Hepatocyte (in vitro differentiated cells): ENCODE measurements around the gene DLG2. TPM values are rescaled to one million over a fixed set of nuclear protein-coding genes. Genes with fewer than 3 reads are reported as not detected.
"Not testable (repeated sequence)": the region's sequence is repeated elsewhere in the genome, so short reads cannot be mapped to it uniquely, and the experiment has no call there.

Experiments
- DNase-seq: peaks from one replicate; pipeline ENCODE4 v3.0.0-alpha.2; 2016; ENCODE audit warnings: low spot score
- H2AFZ ChIP-seq: fragments of 200-600 bp; sonication (generic); 2 replicates; pipeline ENCODE4 v1.6.0; 2016; ENCODE audit warnings: antibody characterized with exemption, mild to moderate bottlenecking
- H3K27ac ChIP-seq: fragments of 200-600 bp; sonication (generic); 2 replicates; pipeline ENCODE4 v1.5.1; 2016; ENCODE audit warnings: mild to moderate bottlenecking
- H3K27me3 ChIP-seq: fragments of 200-600 bp; sonication (generic); 2 replicates; pipeline ENCODE4 v1.6.1; 2016
- H3K36me3 ChIP-seq: fragments of 200-600 bp; sonication (generic); replicated peaks from 2 replicates; pipeline ENCODE4 v1.5.1; 2016; ENCODE audit warnings: low read depth; ENCODE audit not compliant: insufficient read depth
- H3K4me1 ChIP-seq: fragments of 200-600 bp; sonication (generic); 2 replicates; pipeline ENCODE4 v1.5.1; 2016; ENCODE audit warnings: mild to moderate bottlenecking, moderate library complexity; ENCODE audit not compliant: insufficient read depth
- H3K4me2 ChIP-seq: fragments of 200-600 bp; sonication (generic); 2 replicates; pipeline ENCODE4 v1.6.0; 2016
- H3K4me3 ChIP-seq: fragments of 200-600 bp; sonication (generic); 2 replicates; pipeline ENCODE4 v1.5.1; 2016; ENCODE audit warnings: mild to moderate bottlenecking
- H3K79me2 ChIP-seq: fragments of 200-600 bp; sonication (generic); 2 replicates; pipeline ENCODE4 v1.6.0; 2017; ENCODE audit warnings: mild to moderate bottlenecking
- H3K9me2 ChIP-seq: fragments of 200-600 bp; sonication (generic); replicated peaks from 2 replicates; pipeline ENCODE4 v1.6.0; 2017; ENCODE audit warnings: mild to moderate bottlenecking; ENCODE audit not compliant: insufficient read depth
- H3K9me3 ChIP-seq: fragments of 200-600 bp; sonication (generic); 2 replicates; pipeline ENCODE4 v1.5.1; 2016; ENCODE audit warnings: low read depth, mild to moderate bottlenecking
- H4K20me1 ChIP-seq: fragments of 200-600 bp; sonication (generic); 2 replicates; pipeline ENCODE4 v1.6.0; 2016; ENCODE audit warnings: mild to moderate bottlenecking; ENCODE audit not compliant: insufficient read depth, poor library complexity, severe bottlenecking
- CTCF ChIP-seq: fragments of 200-600 bp; sonication (generic); IDR thresholded peaks from 2 replicates; pipeline ENCODE4 v1.5.1; 2016; ENCODE audit warnings: antibody characterized with exemption, mild to moderate bottlenecking; ENCODE audit not compliant: poor library complexity
- EZH2 ChIP-seq: fragments of 200-600 bp; sonication (generic); IDR thresholded peaks from 2 replicates; pipeline ENCODE4 v1.6.1; 2016; ENCODE audit warnings: antibody characterized with exemption, mild to moderate bottlenecking, borderline replicate concordance
- EZH2phosphoT487 ChIP-seq: fragments of 200-600 bp; sonication (generic); IDR thresholded peaks from one replicate; pipeline ENCODE4 v1.6.1; 2018; ENCODE audit warnings: antibody characterized with exemption, mild to moderate bottlenecking, low read depth, moderate library complexity; ENCODE audit not compliant: unreplicated experiment, severe bottlenecking
- WGBS: methylation state at CpG from one replicate; pipeline ENCODE4 v1.1.6; 2016; ENCODE audit warnings: low lambda C conversion rate; ENCODE audit errors: missing lambda C conversion rate; 5-methylcytosine and 5-hydroxymethylcytosine counted together
- polyA plus RNA-seq: library from polyadenylated mRNA; unstranded; fragments of >200 nt; fragmentation: Nextera tagmentation; extraction: Ambion mirVana; gene quantifications from 2 replicates; pipeline ENCODE4 v1.2.1, GENCODE V29; 2016
- total RNA-seq: library from RNA; depleted of rRNA; stranded (reverse); fragments of >200 nt; gene quantifications from 2 replicates; pipeline ENCODE4 v1.2.3, GENCODE V29; 2014

DLG2 gene
- total and polyA plus RNA-seq, 2 experiments from 2014 or later: 2.6 to 6.8 TPM

GRCh38 chr11:85236211-85236610 lies 390.9 kb downstream of the DLG2 start:
- Histone ChIP-seq H4K20me1 (no peaks in the 10 kb centered on the region), H2AFZ (no peak overlapping the region), H3K27ac (no peak overlapping the region), H3K79me2 (no peaks in the 10 kb centered on the region), H3K27me3 (no peaks in the 10 kb centered on the region), H3K9me3 (no peaks in the 10 kb centered on the region), H3K4me1 (no peaks in the 10 kb centered on the region), H3K4me3 (no peak overlapping the region), H3K36me3 (no peaks in the 10 kb centered on the region), H3K9me2 (no peaks in the 10 kb centered on the region), H3K4me2 (no peak overlapping the region)
- 91% methylated on average over 2 of the region's 2 CpGs for WGBS
- TF ChIP-seq EZH2phosphoT487 (no peak), EZH2 (no peak), CTCF (no peak)
- no peak for DNase-seq

GRCh38 chr11:85232559-85232958 lies 394.6 kb downstream of the DLG2 start:
- TF ChIP-seq CTCF: no peak
- TF ChIP-seq EZH2: no peak
- no peak for TF ChIP-seq EZH2phosphoT487
- Histone ChIP-seq H3K27me3 (no peaks in the 10 kb centered on the region), H3K9me3 (no peaks in the 10 kb centered on the region), H3K79me2 (no peaks in the 10 kb centered on the region), H3K36me3 (no peaks in the 10 kb centered on the region), H3K4me3 (no peak overlapping the region), H4K20me1 (no peaks in the 10 kb centered on the region), H3K4me2 (no peak overlapping the region), H3K27ac (no peak overlapping the region), H3K9me2 (no peaks in the 10 kb centered on the region), H2AFZ (no peak overlapping the region), H3K4me1 (no peaks in the 10 kb centered on the region)
- no peak for DNase-seq
- WGBS: 89% methylated on average over 2 of the region's 2 CpGs

- Histone ChIP-seq H3K36me3 (no peaks in the 10 kb centered on the region), H3K79me2 (no peaks in the 10 kb centered on the region), H3K4me3 (no peak overlapping the region), H3K27ac (no peak overlapping the region), H3K27me3 (no peaks in the 10 kb centered on the region), H3K4me1 (no peaks in the 10 kb centered on the region), H4K20me1 (no peaks in the 10 kb centered on the region), H3K9me2 (no peaks in the 10 kb centered on the region), H3K4me2 (no peak overlapping the region), H2AFZ (no peak overlapping the region), H3K9me3 (no peaks in the 10 kb centered on the region)
- DNase-seq: no peak
- TF ChIP-seq CTCF (no peak), EZH2 (no peak), EZH2phosphoT487 (no peak)
- 61% methylated on average over 4 of the region's 4 CpGs for WGBS
Observed at GRCh38 chr11:85231588-85231987, 395.6 kb downstream of the DLG2 start.

GRCh38 chr11:85229723-85230122 lies 397.4 kb downstream of the DLG2 start:
- 94% methylated on average over 1 of the region's 1 CpG for WGBS
- H3K9me2 ChIP-seq: not testable (repeated sequence)

More at GRCh38 chr11:85229723-85230122, 397.4 kb downstream of the DLG2 start:
- not testable (repeated sequence) for H3K4me3 ChIP-seq, H3K36me3 ChIP-seq, H3K27ac ChIP-seq, H4K20me1 ChIP-seq, H3K79me2 ChIP-seq, H3K27me3 ChIP-seq, H3K4me2 ChIP-seq, H2AFZ ChIP-seq, DNase-seq, H3K9me3 ChIP-seq, H3K4me1 ChIP-seq
